Measurements from ENCODE around the gene KCNH1. TPM values are rescaled to one million over a fixed set of nuclear protein-coding genes. Genes with fewer than 3 reads are reported as not detected.

The KCNH1 gene
- total and polyA plus RNA-seq, 9 of the 15 experiments (the other 6 are each of a cell fraction or from before 2014, with no cell fraction given): not detected

DNA sequence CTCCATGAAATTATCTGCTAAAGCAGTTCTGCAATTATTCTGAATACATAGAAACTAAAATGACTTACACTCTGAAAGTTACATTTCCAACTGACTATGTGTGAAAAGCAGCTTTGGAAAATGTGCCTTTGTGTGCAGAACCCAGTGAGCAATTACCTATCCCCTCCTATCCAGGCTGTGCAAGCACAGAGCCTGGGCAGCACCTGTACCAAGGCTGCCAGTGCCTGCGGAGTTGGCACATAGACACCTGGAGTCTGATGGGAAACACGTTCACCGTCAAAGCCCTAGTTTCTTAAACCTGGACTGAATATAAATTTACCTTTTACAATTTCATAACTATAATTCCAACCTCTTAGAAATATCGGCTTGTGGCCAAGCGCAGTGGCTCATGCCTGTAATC is 307.3 kb downstream of the KCNH1 start:
- no peak for DNase-seq (ENCODE audit: extremely low read depth in 1 of 4, low spot score in 3 of 4)
- Histone ChIP-seq H3K27me3 (ENCODE audit: control insufficient read depth in 2 of 2, insufficient read depth in 2 of 2, low read length in 2 of 2) (no peaks in the 10 kb centered on the region), H3K79me2 (ENCODE audit: control insufficient read depth, insufficient read depth, low read length) (no peaks in the 10 kb centered on the region), H3K4me2 (ENCODE audit: insufficient read depth, low read length) (no peak overlapping the region), H3K9me1 (ENCODE audit: control insufficient read depth, insufficient read depth, low read length) (no peaks in the 10 kb centered on the region), H3K27ac (ENCODE audit: extremely low read depth, low read depth, low read length) (no peak overlapping the region), H2AFZ (ENCODE audit: low read depth, low read length) (no peak overlapping the region), H3K4me1 (replicated peaks in 1 of 2; ENCODE audit: control insufficient read depth in 2 of 2, insufficient read depth in 2 of 2, low read length in 2 of 2) (no peaks in the 10 kb centered on the region), H3K4me3 (no peak overlapping the region), H4K20me1 (replicated peaks; ENCODE audit: control insufficient read depth, insufficient read depth, low read length) (no peaks in the 10 kb centered on the region), H3K9ac (ENCODE audit: insufficient read depth in 1 of 2, low read depth in 2 of 2, low read length in 2 of 2) (no peak overlapping the region), H3K36me3 (ENCODE audit: control insufficient read depth, insufficient read depth, low read length) (no peaks in the 10 kb centered on the region), H3K9me3 (replicated peaks; ENCODE audit: control insufficient read depth, insufficient read depth, low read depth, low read length) (no peaks in the 10 kb centered on the region)
- POLR2A ChIA-PET: no interaction called here
- BruUV-seq (replicated peaks): no TSS peak
- in situ Hi-C loops (cut with MboI) (no loop called here), intact Hi-C loops (cut with micrococcal nuclease) (no loop called here)
- CTCF ChIA-PET (ENCODE audit: low intra/inter-chr PET ratio): no interaction called here
- no peak for FAIRE-seq
- no peak for ATAC-seq
- TF ChIP-seq, protein P1, sequence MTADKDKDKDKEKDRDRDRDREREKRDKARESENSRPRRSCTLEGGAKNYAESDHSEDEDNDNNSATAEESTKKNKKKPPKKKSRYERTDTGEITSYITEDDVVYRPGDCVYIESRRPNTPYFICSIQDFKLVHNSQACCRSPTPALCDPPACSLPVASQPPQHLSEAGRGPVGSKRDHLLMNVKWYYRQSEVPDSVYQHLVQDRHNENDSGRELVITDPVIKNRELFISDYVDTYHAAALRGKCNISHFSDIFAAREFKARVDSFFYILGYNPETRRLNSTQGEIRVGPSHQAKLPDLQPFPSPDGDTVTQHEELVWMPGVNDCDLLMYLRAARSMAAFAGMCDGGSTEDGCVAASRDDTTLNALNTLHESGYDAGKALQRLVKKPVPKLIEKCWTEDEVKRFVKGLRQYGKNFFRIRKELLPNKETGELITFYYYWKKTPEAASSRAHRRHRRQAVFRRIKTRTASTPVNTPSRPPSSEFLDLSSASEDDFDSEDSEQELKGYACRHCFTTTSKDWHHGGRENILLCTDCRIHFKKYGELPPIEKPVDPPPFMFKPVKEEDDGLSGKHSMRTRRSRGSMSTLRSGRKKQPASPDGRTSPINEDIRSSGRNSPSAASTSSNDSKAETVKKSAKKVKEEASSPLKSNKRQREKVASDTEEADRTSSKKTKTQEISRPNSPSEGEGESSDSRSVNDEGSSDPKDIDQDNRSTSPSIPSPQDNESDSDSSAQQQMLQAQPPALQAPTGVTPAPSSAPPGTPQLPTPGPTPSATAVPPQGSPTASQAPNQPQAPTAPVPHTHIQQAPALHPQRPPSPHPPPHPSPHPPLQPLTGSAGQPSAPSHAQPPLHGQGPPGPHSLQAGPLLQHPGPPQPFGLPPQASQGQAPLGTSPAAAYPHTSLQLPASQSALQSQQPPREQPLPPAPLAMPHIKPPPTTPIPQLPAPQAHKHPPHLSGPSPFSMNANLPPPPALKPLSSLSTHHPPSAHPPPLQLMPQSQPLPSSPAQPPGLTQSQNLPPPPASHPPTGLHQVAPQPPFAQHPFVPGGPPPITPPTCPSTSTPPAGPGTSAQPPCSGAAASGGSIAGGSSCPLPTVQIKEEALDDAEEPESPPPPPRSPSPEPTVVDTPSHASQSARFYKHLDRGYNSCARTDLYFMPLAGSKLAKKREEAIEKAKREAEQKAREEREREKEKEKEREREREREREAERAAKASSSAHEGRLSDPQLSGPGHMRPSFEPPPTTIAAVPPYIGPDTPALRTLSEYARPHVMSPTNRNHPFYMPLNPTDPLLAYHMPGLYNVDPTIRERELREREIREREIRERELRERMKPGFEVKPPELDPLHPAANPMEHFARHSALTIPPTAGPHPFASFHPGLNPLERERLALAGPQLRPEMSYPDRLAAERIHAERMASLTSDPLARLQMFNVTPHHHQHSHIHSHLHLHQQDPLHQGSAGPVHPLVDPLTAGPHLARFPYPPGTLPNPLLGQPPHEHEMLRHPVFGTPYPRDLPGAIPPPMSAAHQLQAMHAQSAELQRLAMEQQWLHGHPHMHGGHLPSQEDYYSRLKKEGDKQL (CRISPR knock-in tag; IDR thresholded peaks at IDR 0.05; ENCODE audit: borderline replicate concordance): no peak
- TF ChIP-seq EZH2 (IDR thresholded peaks at IDR 0.05; ENCODE audit: borderline replicate concordance, low read depth, low read length) (no peak), CBFB (CRISPR knock-in tag; IDR thresholded peaks at IDR 0.05) (no peak), HNRNPH1 (optimal IDR thresholded peaks at IDR 0.05; ENCODE audit: low read depth, low read length) (no peak), ZNF717 (CRISPR knock-in tag; IDR thresholded peaks at IDR 0.05) (no peak), PHB (CRISPR knock-in tag; IDR thresholded peaks at IDR 0.05) (no peak), CXXC5 (CRISPR knock-in tag; IDR thresholded peaks at IDR 0.05) (no peak), NCOR1 (IDR thresholded peaks at IDR 0.05) (no peak), OTX1 (CRISPR knock-in tag; IDR thresholded peaks at IDR 0.05) (no peak)
- TF ChIP-seq, protein P2, sequence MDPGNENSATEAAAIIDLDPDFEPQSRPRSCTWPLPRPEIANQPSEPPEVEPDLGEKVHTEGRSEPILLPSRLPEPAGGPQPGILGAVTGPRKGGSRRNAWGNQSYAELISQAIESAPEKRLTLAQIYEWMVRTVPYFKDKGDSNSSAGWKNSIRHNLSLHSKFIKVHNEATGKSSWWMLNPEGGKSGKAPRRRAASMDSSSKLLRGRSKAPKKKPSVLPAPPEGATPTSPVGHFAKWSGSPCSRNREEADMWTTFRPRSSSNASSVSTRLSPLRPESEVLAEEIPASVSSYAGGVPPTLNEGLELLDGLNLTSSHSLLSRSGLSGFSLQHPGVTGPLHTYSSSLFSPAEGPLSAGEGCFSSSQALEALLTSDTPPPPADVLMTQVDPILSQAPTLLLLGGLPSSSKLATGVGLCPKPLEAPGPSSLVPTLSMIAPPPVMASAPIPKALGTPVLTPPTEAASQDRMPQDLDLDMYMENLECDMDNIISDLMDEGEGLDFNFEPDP (CRISPR knock-in tag; IDR thresholded peaks at IDR 0.05): no peak
- TF ChIP-seq, protein P3, sequence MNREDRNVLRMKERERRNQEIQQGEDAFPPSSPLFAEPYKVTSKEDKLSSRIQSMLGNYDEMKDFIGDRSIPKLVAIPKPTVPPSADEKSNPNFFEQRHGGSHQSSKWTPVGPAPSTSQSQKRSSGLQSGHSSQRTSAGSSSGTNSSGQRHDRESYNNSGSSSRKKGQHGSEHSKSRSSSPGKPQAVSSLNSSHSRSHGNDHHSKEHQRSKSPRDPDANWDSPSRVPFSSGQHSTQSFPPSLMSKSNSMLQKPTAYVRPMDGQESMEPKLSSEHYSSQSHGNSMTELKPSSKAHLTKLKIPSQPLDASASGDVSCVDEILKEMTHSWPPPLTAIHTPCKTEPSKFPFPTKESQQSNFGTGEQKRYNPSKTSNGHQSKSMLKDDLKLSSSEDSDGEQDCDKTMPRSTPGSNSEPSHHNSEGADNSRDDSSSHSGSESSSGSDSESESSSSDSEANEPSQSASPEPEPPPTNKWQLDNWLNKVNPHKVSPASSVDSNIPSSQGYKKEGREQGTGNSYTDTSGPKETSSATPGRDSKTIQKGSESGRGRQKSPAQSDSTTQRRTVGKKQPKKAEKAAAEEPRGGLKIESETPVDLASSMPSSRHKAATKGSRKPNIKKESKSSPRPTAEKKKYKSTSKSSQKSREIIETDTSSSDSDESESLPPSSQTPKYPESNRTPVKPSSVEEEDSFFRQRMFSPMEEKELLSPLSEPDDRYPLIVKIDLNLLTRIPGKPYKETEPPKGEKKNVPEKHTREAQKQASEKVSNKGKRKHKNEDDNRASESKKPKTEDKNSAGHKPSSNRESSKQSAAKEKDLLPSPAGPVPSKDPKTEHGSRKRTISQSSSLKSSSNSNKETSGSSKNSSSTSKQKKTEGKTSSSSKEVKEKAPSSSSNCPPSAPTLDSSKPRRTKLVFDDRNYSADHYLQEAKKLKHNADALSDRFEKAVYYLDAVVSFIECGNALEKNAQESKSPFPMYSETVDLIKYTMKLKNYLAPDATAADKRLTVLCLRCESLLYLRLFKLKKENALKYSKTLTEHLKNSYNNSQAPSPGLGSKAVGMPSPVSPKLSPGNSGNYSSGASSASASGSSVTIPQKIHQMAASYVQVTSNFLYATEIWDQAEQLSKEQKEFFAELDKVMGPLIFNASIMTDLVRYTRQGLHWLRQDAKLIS (CRISPR knock-in tag; IDR thresholded peaks at IDR 0.05): no peak
- WGBS (ENCODE audit: insufficient coverage, low coverage, missing lambda C conversion rate): 2% methylated on average over 5 of the region's 5 CpGs
